Left cardiac atrium (tissue), 4 donors: ENCODE results near the gene ZBTB16. TPM values are rescaled to one million over a fixed set of nuclear protein-coding genes. Genes with fewer than 3 reads are reported as not detected.
A peak's percentile ranks its signal among the peaks of the same experiment; 100 is the strongest.

Experiments used
- ATAC-seq, 2 donors: fragments of 200-7000 bp; cut with Tn5 transposase; one replicate each; pipeline ENCODE4 v1.9.1; 2020; ENCODE audit warnings: mild to moderate bottlenecking in 2 of 2, moderate library complexity in 2 of 2
- DNase-seq: peaks from one replicate; pipeline ENCODE4 v3.0.0-alpha.2; 2020
- intact Hi-C, 2 donors: fragments of 100-400 bp; cut with DNase I; formaldehyde crosslinking; loops; one replicate each; pipeline versions ENCODE4 v1.14.1 to v1.15.1; 2022 to 2023
- total RNA-seq, 2 donors: library from RNA; stranded (reverse); fragmentation: NEBNext Ultra II Directional; extraction: Animal tissue kit (Norgen Biotek cat#: 25700); gene quantifications; one replicate each; pipeline ENCODE4 v1.2.1, GENCODE V29; 2021
- donor health status: DM: no; HTN: yes; CAD: no.
- donor health status: DM: no; HTN: yes; CAD: no; lungs with severe emphysema.
- donor health status: DM: yes; HTN: yes; CAD: no.
- donor health status: Dilated cardiomyopathy.

ZBTB16 gene
- total RNA-seq, 2 donors from 2014 or later: 65.2 to 79.5 TPM

DNA sequence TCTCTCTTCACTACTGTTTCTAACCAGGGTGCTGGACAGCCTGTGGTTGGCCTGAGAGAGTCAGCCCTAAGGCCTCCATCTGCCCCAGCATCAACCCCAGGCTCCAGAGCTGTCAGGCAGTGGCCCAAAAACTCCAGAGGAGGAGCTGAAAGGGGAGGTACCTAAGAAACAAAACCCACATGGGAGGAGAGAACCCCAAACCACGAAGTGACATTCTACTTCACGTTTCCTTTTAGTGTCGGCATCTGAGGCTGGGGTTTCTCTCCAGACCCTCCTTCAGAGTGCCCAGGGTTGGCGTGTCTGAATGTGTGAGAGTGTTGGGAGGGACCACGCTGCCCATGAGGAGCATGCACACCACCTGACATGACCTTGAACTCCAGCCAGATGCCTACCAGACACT is 166.8 kb downstream of the ZBTB16 start:
- ATAC-seq (peak in 1 of 2 donors; percentile 27), DNase-seq (no peak)
- intact Hi-C loops: no loop called here

DNA sequence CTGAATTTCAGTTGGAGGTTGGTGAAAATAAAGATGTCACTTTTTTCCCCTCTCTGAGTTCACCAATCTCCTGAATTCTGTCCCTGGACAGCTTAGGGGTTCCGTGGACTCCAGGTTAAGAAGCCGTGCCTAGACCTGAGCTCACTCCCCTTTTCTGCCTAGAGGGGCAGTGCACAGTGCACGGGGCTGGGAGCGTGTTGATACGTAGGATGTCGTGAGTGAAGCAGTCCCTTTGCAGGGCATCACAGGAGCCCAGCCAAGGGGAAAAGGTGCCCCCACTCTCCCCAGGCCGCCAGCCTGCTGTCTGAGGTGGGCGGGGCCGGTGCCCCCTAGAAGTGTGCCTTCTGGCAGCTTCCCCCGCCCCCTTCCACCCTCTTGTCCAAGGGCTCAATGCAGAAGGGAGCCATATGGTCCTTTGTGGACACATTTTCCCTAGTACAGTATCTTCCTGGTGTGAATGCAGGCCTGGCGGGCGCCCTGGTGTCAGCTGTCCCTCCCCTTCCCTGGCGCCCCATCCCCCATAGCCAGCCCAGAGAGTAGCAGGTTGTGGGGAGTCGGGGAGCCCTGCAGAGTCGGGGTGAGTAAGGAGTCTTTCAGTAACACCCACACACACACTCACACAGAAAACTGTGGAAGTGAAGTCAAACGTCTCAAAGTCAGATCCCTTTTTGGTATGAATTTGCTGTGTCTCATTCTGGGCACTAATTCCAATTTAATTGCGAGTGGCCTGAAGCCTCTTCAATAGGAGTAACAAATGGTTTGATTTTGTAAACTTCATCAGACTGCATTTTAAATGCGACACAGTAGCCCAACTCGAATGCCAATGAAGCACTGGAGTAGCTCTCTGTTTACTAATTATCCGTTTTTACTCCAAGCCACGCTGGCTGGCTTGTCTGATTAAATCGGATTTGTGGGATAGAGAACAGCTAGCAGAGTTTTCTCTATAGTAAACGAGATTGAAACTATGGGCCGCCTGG is 169.2 kb downstream of the ZBTB16 start:
- peak in 1 of 2 donors; percentile 9 for ATAC-seq
- DNase-seq: no peak
- intact Hi-C loops: no loop called here

DNA sequence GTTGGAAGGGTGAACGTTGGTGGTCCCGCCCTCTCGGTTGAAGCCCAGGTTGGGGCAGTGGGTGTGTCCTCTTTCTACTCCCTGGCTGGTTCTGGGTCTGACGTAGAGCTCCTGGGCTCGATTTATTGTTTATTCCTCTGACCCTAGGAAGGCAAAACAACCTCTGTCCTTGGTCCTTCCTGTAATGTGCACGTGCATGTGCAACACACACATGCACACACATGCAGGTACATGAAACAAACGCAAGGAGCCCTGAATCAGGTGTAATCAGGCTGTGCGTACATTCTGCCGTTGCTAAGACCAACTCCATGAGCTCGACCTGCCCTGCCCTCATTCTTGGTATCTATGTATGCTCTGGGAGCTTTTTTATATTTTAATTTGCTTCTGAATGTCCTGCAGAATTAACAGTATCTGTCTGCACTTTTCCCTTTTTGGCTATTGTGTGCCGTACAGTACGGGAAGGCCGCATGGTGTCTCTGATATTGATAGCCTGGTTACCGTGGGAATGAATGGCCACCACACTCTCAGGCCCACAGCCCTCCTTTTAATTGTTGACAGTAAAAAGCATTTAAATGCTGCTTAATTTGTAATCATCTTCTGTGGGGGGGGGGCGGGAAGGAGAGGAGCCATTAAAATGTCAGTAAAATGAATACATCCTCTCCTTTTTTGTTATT is 170.7 kb downstream of the ZBTB16 start:
- ATAC-seq (no peak), DNase-seq (no peak)
- intact Hi-C loops: no loop called here

DNA sequence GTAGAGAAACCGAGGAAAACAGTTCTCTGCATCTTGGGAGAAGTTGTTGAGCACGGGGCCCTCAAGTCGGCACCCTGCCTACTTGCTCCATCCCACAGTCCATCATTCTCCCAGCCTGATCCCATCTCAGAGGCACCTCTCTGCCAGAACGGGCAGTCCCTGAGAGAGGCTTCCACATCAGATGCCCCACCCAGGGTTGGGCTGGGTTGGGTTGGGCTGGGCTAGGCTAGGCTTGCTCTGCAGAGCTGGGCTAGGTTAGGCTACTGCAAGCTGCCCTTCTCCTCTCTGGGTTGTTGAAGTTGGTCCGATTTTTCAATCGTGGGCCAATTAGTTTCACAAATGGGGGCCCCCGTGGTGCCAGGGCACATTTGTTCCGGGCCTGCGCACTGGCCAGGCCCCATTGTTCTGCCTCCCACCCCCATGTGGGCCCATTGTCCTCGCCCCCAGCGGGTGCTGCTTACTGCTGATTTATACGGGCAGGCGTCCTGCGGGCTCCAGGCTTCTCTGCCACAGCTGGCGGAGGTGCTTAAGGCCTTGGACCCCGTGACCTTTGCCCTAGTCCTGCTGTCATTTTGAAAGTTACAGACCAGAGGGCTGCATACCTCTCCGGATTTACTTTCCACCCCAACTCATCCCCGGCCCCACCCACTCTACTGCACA is 173.0 kb downstream of the ZBTB16 start:
- peak in 1 of 2 donors; percentile 46 for ATAC-seq
- intact Hi-C loops: no loop called here
- DNase-seq: no peak

DNA sequence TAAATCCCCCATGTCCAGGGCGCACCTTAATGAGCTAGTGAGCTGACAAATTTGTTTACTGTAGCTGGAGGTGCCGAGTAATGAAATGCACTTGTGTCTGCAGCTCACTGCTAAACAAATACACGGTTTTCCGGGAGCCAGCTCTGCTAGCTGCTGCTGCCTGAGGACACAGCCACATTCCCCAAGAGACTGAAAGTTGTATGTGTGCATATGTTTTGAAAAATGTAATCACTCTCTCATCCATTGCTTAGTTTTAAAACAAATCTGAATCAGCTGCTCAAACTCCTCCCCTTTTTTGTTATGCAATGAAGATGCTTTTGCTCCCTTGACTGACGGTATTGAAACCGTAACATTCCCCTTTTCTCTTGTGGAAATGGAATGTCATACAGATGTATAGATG is 174.2 kb downstream of the ZBTB16 start:
- intact Hi-C loops: no loop called here
- no peak for ATAC-seq
- no peak for DNase-seq

DNA sequence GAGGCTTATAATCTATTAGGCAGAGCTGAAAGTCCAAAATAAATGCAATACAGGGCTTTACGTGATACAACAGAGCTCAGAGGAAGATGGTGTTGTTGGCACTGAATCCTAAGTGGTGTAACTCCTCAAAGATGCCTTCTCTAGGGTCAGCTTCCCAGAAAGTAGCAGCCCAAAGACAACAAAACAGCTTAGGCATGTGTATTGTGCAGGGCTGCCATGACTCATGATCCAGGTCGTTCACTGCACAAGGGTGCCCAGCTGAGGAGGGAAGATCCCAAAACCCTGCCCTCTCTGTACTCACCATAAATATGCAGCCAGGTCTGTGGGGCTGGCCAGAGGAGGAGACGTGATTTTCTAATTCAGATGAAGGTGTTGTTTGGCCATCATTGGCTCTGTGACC is 177.3 kb downstream of the ZBTB16 start:
- DNase-seq (no peak), ATAC-seq (peak in 1 of 2 donors; percentile 72)
- intact Hi-C loops: no loop called here

DNA sequence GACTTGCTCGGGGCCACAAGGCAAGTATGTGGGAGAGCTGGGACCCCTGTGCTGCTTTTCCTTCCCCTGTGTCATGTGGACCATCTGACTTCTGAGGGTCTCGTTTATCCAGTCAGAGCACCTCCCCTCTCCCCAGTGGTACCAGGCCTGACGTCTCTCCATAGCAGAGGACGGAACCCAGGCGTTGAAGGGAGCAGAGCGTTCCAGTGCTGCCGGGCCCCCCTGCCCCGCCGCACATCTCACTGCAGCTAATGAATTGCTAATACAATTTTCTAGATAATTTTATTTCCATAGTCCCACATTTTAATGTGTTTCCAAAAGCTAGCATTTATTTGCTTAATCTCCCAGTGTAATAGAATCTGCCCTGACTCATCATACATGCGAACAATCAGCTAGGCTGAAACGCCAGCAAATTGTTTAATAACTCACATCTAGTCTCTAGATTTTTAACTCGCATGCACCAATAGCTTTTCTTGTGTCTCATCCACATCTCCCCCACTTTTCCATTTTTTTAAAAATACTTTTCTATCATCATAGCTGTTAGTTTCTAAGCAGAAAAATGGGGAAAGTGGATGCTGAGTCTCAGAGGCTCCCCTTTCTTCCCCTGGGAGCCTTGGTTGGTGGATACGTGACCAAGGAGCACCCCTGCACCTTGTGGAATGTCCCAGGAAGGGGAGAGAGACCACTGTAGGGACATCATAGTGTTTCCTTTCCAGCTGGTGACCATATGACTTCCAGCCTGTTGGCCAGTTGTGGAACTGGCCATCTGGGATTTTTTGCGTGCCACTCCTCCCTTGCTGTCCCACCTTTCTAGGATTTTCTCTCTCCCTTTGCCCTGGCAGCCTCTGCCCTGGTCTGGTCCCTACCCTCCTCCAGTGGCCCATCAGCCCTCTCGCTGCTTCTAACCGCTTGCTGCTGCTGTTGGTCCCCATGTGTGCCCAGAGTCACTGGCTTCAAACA is 178.1 kb downstream of the ZBTB16 start:
- intact Hi-C loops: no loop called here
- DNase-seq (no peak), ATAC-seq (no peak)

DNA sequence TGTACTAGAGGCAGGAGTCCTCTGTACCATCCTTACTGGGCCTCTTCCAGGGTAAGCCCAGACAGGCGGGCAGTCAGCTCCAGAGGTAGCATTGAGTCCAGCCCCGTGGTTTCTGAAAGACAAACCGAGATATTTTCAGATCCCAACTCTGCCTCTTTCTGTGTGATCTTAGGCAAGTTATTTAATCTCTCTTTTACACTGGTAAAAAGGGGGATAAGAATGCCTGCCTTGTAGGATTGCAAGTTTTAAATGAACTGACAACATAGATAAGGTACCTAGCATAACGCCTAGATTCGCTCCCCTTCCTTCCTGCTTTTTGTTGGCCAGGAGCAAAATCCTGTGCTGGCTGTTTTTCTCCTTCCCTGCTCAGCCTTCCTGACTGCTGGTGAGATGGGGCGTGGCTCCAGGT is 180.2 kb downstream of the ZBTB16 start:
- DNase-seq (no peak), ATAC-seq (no peak)
- intact Hi-C loops: no loop called here

DNA sequence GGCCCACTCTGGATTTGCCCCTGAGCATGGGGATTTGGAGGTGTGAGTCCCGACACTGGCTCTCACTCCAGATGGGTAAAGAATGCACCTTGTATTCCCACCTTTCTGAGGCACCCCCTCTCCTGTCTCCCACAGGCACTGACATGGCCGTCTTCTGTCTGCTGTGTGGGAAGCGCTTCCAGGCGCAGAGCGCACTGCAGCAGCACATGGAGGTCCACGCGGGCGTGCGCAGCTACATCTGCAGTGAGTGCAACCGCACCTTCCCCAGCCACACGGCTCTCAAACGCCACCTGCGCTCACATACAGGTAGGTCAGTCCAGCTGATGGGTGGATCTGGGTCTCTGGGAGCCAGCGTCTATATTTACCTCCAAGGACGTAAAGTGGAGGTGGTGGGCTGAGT is 182.5 kb downstream of the ZBTB16 start:
- DNase-seq (no peak), ATAC-seq (no peak)
- intact Hi-C loops: no loop called here

DNA sequence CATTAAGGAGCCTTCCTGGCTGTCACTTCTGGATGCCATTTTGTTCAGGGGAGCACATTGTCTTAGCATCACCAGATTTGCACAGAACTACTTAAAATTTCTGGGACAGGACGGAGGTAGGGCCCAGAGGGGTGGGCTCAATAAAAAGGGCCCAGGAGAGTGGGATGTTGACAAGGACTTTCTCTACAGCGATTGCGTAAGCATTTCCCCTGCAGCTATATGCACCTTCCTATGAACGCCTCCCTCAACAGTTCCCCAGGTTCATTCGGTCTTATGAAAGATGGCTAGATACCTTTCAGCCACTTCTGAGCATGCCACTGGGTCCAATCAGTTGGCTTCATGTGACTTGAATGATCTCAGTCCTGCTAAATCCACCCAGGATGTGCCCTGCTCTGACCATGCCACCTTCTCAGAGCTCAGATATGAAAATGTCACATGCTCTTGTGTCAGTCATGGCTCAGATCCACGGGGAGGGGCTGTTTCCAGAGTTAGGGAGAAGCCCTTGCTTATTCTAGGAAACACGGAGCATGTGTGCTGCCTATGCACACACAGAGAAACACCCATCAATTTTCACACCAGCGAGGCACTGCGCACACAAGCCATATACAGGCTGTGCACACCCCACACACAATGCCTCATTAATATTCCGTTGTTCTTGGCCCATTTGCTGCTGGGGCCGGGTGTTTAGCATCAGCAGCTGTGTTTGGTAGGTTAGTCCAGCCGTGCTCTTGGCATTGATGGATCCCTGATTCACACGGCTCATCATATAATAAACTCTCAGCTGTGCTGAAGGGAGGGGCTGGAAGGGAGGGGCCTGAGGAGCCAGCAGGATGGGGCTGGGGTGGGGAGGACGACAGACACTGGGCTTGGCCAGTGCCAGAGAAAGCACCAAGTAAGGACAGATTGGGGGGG is 184.2 kb downstream of the ZBTB16 start:
- intact Hi-C loops: no loop called here
- ATAC-seq (peak; percentile 78 to 82), DNase-seq (peak; percentile 69)

DNA sequence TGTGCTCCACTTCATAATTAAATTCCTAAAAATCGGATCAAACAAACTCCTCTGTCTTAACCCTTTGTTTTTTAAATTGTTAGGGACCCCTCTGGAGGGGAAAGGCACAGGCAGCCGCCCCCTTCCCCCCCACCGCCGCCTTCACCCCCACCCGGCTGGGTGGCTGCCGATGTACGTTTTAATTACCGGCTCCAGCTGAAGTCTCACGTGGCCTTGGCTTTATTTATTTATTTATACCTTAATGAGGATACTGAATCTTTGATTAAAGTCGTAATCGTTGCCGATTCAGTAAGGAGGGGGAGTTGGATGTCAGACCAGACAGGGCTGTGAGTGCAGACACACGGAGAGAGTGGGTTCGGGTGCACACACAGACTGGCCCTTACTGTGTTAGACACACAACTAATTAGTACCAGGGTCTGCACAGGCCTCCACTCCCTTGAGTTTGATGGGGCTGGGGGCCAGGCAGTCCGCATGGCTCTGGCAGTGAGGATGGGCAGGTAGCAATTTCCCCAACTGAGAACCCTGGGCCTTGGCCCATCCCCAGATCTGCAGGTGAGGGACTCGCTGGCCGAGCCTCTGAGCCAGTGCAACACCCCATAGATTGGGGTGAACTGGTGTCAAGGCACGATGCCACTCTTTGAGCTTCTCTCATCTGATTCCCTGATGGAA is 185.3 kb downstream of the ZBTB16 start:
- no peak for ATAC-seq
- intact Hi-C loops: no loop called here
- DNase-seq: no peak

DNA sequence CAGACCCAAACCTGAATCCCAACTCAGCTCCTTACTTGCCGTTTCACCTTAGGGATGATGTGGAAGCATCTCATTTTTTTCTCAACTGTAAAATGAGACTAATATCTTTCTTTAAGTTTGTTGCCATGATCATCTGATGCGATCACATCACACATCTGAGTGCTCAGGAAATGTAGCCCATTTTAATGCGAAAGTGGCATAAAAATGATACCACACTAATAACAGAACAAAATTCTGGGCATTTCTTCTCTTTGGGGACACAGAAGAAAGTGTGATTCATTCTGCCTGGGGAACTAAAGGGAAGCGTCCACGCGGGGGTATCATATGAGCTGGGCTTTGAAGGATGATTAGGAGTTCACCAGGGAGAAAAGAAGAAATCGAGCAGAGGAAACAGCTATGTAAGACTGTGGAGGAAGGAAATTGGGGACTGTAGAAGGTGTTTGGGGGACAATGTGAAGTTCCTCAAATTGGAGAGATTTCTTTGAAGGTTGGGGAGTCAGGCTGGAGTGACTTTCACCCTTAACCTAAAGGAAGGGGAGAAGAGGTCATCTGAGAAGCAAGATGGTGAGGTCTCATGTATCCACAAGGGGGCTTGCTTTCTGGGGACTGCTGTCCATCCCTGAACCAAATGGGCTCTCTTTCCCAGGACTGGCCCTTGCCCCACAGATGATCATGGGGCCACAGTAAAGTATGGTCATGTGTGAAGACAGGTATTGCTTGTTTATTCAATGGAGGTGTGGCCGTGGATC is 187.0 kb downstream of the ZBTB16 start:
- ATAC-seq (no peak), DNase-seq (no peak)
- intact Hi-C loops: no loop called here

DNA sequence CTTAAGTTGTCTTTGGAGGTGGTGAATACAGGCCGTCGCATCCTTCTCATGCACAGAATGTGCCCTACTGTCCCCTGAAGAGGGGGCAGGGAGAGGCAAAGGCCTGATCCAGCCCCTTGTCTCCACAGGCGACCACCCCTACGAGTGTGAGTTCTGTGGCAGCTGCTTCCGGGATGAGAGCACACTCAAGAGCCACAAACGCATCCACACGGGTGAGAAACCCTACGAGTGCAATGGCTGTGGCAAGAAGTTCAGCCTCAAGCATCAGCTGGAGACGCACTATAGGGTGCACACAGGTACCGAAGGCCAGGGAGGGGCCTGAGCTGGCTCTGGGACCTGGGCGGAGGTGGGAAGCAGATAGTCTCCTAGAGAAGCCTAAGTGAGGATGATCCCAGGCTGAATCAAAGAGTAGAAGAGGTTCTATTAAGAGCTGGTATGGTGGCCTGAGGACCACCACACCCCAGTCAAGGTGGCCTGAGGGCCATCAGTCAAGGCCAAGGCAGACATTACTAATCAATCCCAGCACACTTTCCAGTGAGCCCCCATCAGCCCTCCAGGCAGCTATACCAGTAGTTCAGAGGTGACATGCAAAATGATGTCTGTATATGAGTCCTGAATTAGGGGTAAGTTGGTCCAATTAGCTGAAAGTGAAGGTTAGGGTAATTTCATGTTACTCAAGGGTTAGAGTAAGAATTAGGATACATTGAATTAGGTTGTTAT is 187.7 kb downstream of the ZBTB16 start:
- intact Hi-C loops: no loop called here
- ATAC-seq (no peak), DNase-seq (no peak)

DNA sequence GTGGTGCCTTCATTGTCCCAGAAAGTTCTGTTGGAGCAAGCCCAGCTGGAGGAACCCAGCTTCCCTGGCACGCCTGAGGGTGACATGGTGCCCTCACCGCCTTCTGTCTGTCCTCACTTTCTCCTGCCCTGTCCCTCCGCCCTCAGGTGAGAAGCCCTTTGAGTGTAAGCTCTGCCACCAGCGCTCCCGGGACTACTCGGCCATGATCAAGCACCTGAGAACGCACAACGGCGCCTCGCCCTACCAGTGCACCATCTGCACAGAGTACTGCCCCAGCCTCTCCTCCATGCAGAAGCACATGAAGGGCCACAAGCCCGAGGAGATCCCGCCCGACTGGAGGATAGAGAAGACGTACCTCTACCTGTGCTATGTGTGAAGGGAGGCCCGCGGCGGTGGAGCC is 190.7 kb downstream of the ZBTB16 start:
- no peak for ATAC-seq
- intact Hi-C loops: loop anchor here in 1 of 2 donors (10.0 kb wide), 1 partner anchor 75 kb away; no protein-coding TSS in a partner anchor
- no peak for DNase-seq

DNA sequence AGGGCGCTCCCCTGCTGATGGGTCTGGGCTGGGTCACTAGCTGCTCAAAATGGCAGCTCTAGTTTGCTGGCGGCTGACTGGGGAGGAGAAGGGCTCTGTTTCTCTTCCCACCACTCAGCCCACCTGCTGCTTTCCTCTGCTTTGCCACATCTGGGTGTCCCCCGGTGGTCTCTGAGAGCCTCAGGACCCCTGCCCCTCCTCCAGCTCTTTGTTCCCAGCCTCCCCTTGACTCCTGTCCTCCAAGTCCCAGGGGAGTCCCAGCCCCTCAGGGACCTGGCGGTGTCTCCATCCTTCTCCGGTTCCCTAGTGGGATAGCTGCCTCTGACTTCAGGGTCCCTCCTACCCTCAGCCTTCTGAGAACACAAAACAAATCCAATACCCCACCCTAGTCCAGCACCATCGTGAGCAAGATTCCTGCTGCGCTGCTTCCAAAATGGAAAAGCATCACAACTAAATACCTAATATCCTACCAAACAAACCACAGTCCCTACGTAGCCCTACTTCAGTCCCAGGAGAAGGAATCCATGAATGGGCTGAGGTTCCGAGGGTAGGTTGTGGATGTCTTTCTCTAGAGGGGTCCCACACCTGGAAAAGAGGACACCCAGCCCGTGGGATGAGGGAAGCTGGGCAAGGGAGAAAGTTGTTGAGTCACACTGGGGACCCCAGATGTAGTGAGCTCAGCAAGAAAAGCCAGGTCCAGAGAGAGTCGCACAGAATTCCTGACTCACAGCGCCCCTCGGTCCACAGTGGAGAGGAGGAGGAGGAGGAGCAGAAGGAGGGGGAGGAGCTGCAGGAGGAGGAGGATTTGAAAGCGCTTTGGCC is 191.7 kb downstream of the ZBTB16 start:
- ATAC-seq (peak; percentile 60 to 62), DNase-seq (peak; percentile 37)
- intact Hi-C loops: loop anchor here in 1 of 2 donors (10.0 kb wide), 1 partner anchor 76 kb away; no protein-coding TSS in a partner anchor
